Skin epidermis (tissue), 12 donors: ENCODE results near the gene PLRG1.
"Not testable (repeated sequence)": the region's sequence is repeated elsewhere in the genome, so short reads cannot be mapped to it uniquely, and the experiment has no call there.

ENCODE experiments used
- H3K27ac ChIP-seq, 21 experiments: fragments of 200-600 bp; sonication (generic) in 11 of 21; one replicate each; pipeline ENCODE4 v1.5.0; 2020; ENCODE audit warnings: mild to moderate bottlenecking in 3 of 21, inconsistent platforms in 2 of 21, moderate library complexity in 2 of 21
- H3K4me3 ChIP-seq, 7 experiments: fragments of 200-600 bp; sonication (generic) in 2 of 7; one replicate each; pipeline ENCODE4 v1.5.0; 2020; ENCODE audit warnings: inconsistent platforms in 2 of 7, mild to moderate bottlenecking in 2 of 7, moderate library complexity in 1 of 7

The PLRG1 gene

DNA sequence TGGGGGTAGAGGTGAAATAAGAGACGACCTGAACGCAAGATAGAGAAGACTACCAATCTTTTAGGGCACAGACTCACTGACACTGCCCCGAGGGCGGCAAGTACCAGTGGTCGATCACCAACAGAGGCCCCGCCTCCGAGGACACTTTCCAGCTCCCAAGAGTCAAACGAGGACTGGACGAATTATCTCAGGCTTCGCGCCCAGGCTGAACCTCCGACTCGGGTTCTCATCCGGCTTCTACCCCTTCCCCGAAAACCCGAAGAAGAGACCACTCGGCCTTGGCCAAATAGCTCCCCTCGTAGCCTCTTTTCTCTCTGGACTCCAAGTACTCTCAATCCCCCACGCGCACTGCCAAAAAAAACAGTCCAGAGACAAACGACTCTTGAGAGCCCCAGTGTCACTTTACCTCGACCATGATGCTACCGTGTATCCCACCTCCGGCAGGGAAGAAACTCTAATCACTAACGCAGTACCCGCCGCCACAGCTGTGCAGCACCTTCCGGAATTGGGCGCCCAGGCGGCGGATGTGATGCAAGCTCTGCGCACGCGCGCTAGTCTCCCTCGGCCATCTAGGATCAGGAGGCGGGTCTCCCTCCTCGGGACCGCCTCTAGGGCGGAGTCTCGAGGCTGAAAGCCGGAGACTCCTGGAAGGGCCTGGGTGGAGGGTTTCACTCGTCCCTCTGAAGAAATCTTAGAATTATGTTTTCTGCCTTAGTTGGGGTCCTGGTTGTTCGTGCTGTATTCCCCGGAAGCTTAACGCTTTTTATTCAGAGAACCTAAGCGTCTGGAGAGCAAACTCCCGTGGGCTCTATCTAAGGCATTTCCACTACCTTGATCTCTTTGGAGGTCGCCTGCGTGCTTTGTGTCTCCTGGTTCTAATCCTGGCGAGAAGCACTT lies at the start of gene PLRG1:
Gene PLRG1, minus strand, starts transcription at position 507 of the 897 bp plus-strand sequence. Its CDS starts 92 bp downstream, at position 415.
- Histone ChIP-seq H3K4me3 (peak within 1 kb of the TSS; percentile 49 to 89 (median 69)), H3K27ac (peak within 1 kb of the TSS in 20 of 21 experiments; percentile 23 to 91 (median 81))

DNA sequence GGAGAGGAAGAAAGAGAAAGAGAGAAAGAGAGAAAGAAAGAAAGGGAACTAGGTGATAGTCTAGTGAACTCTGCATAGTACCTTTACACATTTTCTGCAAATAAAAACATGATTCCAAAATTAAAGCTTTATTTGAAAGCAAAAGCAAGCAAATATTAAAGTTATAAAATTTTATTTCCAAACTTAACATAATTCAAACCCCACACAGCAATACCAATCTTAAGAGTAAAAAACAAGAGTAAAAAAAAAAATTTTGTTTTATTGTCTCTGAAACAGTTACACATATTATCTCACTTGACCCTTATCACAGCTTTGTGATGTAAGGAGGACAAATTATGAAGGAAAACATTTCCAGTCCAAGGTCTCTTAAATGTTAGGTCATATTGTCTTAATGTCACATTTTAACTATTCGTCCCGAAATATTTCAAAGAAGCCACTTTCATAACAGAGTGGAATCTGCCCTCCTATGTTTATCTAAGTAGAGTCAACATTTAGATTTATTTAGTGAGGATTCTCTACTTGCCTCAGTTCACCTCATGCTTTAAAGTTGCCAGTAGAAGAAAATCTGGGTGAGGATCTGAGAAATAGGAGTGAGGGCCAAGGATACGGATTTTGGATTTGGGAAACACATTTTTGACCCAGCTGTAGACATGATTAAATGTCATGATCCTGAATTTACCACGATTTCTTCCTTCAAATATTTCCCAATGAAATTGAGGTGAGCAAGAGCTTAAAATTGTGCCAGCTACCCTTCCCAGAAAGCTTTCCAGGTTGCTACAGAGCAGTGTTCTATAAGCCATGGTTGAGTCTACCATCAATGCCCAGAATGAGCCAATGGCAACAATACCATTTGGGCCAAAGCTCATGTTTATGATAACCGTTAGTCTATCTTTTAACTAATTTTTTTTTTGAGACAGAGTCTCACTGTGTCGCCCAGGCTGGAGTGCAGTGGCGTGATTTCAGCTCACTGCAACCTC lies 47.9 kb upstream of the PLRG1 start:
- H3K27ac ChIP-seq: no peak overlapping the region
- no peak overlapping the region for H3K4me3 ChIP-seq

DNA sequence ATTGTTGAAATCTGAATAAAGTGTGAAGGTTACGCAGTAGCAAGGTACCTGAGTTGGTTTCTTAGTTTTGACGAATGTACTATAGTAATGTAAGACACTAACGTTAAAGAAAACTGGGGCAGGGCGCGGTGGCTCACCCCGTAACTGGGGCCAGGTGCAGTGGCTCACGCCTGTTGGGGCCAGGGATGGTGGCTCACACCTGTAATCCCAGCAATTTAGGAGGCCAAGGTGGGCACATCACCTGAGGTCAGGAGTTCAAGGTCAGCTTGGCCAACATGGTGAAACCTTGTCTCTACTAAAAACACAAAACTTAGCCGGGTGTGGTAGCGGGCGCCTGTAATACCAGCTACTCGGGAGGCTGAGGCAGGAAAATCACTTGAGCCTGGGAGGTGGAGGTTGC lies 47.1 kb upstream of the PLRG1 start:
- not testable (repeated sequence) for H3K27ac ChIP-seq, H3K4me3 ChIP-seq

DNA sequence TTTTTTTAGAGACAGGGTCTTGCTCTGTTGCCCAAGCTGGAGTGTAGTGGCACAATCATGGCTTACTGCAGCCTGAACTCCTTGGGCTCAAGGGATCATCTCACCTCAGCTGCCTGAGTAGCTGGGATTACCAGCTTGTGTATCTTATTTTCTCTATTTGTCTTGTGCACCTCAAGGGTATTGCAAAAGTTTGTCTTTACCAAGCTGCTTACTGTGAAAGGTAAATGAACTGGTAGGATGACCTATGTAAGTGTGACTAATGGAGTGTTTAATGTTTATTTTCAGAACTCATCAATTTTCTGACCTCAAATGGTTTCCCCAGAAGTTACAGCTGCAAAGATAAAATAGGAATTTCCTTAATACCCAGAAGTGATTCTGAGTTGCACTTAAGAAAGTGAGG lies 45.6 kb upstream of the PLRG1 start:
- Histone ChIP-seq H3K27ac (no peak overlapping the region), H3K4me3 (no peak overlapping the region)

DNA sequence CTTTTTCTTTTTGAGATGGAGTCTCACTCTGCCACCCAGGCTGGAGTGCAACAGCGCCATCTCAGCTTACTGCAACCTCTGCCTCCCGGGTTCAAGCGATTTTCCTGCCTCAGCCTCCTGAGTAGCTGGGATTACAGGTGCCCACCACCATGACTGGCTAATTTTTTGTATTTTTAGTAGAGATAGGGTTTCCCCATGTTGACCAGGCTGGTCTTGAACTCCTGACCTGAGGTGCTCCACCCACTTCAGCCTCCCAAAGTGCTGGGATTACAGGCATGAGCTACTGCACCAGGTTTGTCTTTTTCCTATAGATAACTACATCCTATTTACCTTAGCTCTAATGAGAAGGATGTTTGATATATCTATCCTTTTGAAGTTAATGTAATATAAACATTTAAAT lies 44.1 kb upstream of the PLRG1 start:
- H3K4me3 ChIP-seq, H3K27ac ChIP-seq: not testable (repeated sequence)

DNA sequence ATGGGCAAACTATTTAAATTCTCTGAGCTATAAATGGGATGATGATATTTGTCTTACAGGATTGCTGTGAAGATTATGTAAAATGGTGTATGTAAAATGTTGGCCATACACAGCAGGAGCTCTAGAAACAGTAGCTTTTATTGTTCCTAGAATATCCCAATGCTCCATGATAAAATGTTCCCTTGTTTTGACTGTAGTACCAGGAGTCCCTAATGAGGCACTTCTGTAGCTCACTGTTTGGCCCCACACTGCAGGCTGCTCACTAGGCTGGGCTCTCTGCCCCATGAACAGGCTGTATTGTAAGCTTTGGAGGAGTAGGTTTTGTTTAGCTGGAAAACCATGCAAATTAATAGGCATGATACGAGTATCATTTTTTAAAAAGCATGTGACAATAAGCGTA lies 43.7 kb upstream of the PLRG1 start:
- H3K4me3 ChIP-seq: no peak overlapping the region
- H3K27ac ChIP-seq: no peak overlapping the region

DNA sequence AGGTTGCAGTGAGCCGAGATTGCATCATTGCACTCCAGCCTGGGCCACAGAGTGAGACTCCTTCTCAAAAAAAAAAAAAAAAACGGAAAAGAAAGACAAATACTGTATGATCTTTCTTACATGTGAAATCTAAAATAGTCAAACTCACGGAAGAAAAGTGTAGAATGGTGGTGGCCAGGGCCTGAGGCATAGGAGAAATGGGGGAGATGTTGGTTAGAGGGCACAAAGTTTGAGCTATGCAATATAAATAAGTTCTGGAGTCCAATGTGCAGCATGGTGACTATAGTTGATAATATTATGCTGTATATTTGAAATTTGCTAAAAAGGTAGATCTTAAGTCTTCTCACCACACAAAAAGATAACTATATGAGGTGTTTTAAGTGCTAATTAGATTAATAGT lies 41.7 kb upstream of the PLRG1 start:
- Histone ChIP-seq H3K4me3 (no peak overlapping the region), H3K27ac (no peak overlapping the region)

DNA sequence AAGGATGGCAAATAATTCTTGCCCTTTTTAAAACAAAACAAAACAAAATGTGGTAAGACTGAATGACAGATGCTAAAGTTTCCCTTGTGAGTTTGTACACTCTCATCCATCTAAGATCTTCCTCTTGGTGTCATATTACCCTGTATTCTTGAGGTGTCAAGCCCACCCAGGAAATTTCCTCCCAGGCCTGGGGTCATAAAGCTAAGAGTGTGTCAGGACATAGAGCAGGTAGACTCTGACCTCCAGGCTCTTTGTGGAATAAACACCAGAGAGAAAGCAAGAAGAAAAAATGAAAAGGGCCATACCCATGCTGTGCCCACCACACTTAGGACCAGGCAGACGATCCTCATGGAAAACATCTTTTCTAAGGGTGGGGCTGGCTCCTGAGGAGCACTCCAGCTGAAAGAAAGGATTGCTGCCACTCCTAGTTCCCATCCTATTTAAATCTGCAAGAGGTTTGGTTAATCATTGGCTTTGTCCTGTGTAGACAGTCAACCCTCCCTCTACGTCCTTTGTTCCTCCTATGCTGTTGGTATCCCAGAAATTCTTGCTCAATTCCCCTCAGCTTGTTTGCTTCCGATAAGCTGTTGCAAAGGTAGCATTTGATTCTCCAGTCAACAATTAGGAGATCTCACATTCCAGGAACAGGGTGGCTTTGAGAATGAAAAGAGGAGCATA lies 40.3 kb upstream of the PLRG1 start, which contains the start of gene FGA:
Gene FGA, minus strand, starts transcription at position 414 of the 678 bp plus-strand sequence. Its CDS starts 55 bp downstream, at position 359.
- Histone ChIP-seq H3K4me3 (no peak within 1 kb of the TSS), H3K27ac (no peak within 1 kb of the TSS)

DNA sequence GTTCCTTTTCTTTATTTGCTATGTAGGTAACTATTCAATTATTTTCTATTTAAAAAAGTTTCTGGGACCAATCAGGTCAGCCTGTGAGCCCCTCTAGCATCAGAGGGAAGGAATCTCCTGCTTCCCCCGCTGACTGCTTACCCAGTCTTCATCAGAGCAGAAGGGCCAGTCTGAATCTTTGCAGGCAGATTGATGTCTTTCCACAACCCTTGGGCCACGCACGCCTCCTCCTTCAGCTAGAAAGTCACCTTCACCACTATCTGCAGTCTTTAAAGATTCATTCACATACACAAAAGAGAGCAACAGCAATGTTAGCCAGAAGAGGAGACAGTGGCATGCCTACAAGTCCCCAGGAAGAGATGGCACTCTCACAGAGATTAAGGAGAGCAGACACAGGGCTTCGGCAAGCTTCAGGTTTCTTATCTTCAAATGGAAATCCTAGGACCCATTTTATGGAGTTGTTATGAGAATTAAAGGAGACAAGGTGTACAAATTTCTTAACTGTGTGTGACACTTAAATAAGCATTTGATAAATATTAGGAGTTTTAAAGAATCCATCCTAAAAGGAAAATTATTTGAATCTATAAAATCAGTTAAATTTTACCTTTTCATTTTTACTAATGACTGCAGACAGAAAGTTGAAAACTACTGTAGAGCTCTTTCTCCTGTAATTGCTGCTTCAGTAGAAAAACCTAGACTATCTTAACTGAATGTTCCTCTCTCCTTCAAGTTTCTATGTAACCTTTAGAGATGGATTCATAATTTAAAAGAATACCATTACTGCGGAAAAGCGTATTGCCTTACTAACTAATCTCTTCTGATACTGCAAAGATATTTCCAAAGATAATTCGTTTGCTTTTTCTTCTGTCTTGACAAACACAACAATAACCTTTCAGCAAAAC lies 39.3 kb upstream of the PLRG1 start:
- Histone ChIP-seq H3K27ac (no peak overlapping the region), H3K4me3 (no peak overlapping the region)

DNA sequence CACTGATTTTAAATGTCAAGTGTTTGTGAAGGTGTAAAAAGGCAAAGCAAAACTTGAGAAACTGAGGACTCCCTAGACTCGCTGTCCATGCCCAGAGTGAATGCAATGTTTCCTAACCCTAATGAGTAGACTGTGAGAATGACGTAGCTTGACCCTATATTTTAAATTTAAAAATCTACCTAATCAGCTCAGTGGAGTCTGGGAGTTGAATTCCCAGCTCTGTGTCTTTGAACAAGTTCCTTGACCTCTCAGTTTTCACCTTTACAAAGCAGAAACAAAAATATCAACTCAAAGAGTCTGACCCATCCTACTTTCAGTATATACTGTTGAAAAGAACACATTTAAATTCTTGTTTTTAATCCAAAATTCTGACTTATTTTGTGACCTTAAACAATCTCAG lies 38.0 kb upstream of the PLRG1 start:
- no peak overlapping the region for H3K4me3 ChIP-seq
- no peak overlapping the region for H3K27ac ChIP-seq

DNA sequence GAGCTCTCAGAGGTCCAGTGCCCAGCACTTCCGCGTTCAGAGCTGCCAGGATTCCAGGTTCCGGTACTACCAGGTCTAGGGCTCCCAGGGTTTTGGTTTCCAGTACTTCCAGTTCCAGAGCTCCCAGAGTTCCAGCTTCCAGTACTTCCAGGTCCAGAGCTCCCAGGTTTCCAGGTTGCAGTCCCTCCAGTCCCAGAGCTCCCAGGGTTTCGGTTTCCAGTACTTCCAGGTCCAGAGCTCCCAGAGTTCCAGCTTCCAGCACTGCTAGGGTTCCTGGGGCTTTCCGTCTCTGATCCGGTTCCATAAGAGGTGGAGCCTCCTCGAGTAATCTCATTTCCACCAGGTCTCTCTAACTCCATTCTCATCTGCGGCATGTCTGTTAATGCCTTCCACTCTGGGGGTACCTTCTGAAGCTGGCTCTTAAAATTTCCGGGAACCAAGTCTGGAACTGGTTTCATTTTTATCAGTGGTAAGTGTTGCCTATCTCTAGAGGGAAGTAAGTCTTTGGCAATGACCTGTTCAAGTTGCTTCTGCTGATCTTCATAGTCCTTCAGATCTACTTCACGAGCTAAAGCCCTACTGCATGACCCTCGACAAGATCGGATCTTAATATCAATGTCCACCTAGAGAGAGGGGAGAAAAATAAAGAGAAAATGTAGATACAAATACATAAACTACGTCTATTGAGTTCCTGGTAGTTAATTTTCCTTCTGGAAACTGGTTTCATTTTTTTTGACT lies 36.3 kb upstream of the PLRG1 start:
- Histone ChIP-seq H3K27ac (no peak overlapping the region), H3K4me3 (no peak overlapping the region)

DNA sequence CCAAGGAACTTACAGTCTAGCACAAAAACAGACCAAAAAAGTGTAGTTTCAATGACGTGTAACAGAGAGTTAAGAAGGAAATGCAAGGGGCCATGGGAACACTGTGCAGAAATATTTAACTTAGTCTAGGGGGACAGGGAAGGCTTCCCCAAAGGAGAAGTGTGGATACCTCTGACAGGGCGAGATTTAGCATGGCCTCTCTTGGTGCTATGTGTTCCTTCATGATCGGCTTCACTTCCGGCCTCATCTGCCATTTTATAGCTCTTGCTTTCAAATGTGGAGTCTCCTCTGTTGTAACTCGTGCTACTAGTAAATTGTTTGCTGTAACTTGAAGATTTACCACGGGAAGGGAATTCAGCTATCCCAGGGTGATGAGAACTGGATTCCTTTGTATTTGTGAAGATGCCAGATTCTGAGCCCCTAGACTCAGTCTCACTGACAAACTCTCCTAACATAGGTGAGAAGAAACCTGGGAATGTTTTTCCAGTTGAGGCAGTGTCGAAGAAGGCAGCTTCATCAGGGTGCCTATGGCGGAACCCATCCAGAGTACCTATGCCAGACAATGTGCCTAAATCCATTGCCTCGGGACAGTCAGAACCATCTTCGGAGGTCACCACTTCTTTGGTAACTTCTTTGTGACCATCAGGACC lies 35.3 kb upstream of the PLRG1 start:
- Histone ChIP-seq H3K27ac (no peak overlapping the region), H3K4me3 (no peak overlapping the region)

DNA sequence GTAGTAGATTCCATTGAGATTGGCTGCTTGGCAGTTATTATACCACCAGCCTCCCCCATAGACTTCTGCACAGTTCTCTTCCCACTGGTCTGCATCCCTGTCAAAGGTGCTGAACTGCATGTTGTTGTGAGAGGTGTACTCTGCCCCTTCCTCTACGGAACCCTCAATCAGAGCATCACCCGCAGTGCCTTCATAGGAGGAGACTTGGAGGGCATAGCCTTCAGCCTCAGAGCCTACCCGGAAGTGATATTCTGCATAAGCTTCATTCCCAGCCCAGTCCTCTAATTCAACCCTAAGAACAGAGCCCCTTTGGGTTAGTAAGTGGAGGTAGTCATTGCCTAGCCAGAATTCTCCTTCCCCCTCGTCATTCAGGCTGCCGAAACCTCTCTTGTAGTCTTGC lies 34.1 kb upstream of the PLRG1 start:
- H3K27ac ChIP-seq: no peak overlapping the region
- no peak overlapping the region for H3K4me3 ChIP-seq

DNA sequence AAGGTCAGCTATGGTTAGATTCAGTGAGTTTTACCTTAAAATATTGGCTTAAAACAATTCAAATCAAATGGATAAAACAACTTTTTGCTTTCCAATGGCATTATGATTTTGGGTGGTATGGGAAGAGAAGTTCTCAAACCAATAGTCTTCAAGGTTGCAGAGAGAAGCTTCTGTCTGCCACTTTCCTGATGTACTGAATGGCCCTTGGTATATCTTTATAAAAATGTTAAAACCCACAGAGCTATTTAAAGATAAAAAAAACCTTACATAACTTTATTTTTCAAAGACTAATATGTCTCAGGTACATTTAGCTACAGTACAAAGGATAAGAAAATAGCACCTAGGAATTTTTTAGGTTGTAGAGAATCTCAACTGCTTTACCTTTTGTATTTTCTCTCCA lies 33.5 kb upstream of the PLRG1 start:
- no peak overlapping the region for H3K4me3 ChIP-seq
- no peak overlapping the region for H3K27ac ChIP-seq

DNA sequence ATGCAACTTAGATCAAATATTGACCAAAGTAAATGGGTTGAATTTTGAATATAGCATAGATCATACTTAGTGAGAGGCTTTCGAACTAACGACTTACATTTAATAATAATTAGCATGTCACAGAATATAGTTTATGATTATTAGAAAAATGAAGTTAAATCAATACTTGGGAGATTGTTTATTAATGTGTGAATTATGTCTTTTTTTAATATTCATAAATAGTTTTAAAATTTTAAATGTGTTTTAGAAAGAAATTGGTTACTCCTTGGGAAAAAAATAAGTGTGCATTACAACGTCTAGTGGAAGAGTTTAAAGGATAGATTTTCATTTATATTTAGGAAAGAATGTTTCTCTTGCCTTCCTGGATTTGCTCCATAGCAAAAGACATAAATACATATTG lies 33.0 kb upstream of the PLRG1 start:
- no peak overlapping the region for H3K4me3 ChIP-seq
- no peak overlapping the region for H3K27ac ChIP-seq

DNA sequence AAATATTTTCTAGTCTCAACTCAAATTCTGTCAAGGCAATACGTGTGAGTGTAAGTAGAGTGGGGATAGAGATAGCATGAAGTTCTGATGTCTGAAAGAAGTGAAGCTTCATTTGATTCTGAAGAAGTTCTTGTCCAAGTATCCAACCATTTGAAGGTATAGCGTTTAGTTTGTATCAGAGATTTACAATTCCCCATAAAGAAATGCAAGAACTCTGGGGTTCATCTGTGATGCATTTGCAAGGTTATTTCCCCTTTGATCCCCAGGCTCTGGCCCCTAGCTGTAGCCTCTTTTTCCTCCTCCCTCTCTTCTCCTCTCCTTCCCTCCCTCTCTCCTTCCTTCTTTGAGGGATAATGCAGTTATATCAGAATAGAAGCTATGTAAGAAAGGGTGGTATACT lies 32.5 kb upstream of the PLRG1 start:
- no peak overlapping the region for H3K27ac ChIP-seq
- no peak overlapping the region for H3K4me3 ChIP-seq

DNA sequence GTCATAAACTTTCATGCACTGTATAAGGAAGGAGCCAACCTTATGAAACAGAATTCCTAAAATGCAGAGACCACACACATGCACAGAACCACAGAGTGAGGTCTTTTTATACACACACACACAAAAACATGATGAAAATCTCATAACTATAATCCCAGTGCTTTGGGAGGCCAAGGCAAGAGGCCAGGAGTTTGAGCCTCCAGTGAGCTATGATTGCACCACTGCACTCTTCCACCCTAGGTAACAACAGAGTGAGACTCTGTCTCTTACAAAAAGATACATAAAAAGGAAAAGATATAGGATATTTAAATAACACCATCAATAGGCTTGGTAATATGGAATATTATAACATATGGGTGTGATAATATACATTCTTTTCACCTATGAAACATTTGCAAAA lies 29.7 kb upstream of the PLRG1 start:
- H3K4me3 ChIP-seq: no peak overlapping the region
- H3K27ac ChIP-seq: no peak overlapping the region

DNA sequence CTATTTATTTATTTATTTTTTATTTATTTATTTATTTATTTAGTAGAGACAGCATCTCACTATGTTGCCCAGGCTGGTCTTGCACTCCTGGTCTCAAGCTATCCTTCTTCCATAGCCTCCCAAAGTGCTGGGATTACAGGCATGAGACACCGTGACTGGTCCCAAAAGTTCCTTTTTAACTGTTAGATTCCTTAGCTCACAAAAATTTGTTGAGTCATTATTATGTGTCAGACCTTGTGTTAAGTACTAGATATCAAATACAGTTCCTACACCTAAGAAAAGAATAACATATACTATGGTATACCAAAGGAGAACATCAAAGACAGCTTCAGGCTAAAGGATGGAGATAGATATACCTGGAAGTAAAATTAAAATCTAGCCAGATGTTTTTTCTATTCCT lies 28.7 kb upstream of the PLRG1 start:
- no peak overlapping the region for H3K27ac ChIP-seq
- H3K4me3 ChIP-seq: no peak overlapping the region
